Measurements from ENCODE around the gene SLCO1C1.
"Not testable (repeated sequence)": the region's sequence is repeated elsewhere in the genome, so short reads cannot be mapped to it uniquely, and the experiment has no call there.

SLCO1C1 gene

DNA sequence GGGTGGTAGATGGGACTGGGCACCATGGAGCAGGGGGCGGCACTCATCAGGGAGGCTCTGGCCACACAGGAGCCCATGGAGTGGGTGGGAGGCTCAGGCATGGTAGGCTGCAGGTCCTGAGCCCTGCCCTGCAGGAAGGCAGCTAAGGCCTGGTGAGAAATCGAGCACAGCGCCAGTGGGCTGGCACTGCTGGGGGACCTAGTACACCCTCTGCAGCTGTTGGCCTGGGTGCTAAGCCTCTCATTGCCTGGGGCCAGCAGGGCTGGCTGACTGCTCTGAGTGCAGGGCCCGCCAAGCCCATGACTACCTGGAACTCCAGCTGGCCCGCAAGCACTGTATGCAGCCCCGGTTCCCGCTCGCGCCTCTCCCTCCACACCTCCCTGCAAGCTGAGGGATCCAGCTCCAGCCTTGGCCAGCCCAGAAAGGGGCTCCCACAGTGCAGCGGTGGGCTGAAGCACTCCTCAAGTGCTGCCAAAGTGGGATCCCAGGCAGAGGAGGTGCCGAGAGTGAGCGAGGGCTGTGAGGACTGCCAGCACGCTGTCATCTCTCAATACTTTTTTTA, 88.7 kb downstream of the SLCO1C1 start:
- DNase-seq (ENCODE audit: extremely low spot score, insufficient read length, low read depth); FAIRE-seq: not testable (repeated sequence)

DNA sequence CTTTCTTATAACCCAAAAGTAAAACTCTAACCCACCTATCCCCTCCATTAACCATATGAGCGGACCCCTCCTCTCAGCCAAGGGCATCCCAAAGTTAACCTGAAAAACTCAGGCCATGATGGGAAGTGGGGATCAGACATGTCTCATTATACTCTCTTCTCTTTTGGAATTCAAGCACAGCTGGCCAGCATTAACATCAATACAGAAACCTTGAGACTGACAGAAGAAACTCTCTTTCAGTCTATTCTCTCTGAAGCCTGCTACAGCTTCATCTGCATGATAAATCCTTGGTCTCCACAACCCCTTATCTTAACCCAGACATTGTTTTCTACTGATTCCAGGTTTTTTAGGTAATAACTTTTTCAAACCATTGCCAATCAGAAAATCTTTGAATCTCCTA, 97.8 kb downstream of the SLCO1C1 start:
- DNase-seq (ENCODE audit: extremely low spot score, insufficient read length, low read depth): no peak
- FAIRE-seq: no peak

DNA sequence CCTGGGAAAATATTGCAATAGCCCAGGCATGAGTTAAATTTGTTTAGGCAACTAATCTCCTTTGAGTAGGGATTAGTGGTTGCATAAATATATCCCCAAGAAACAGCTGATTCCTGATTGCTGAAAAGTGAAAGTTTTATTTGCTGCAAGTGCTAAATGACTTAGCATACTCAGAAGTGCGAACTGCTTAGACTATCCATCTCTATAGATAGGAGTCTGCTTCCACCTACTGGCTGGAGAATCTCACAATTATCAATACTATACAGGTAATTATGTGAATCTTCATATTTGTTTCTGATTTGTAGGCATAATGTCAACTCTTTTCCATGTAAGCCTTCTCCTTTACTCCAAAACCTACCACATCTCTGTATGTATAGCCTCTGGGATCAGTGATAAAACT, 103.4 kb downstream of the SLCO1C1 start:
- DNase-seq (ENCODE audit: extremely low spot score, insufficient read length, low read depth): no peak
- no peak for FAIRE-seq

DNA sequence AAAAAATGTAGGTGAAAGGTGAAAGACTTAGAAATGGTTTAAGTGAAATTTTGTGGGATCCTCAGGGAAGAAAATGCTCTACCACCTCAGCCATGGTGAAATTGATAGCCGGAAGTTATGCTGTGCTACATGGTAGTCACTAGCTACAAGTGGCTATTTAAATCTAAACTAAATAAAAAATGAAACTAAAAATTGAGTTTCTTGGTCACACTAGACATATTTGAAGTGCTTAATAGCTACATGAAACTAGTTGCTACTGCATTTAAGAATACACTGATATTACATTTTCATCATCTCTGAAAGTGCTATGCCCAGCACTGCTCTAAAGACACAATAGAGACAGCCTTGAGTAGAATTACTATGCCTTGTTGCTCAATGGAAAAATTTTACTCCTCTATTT, 105.0 kb downstream of the SLCO1C1 start:
- no peak for FAIRE-seq
- no peak for DNase-seq (ENCODE audit: extremely low spot score, insufficient read length, low read depth)

DNA sequence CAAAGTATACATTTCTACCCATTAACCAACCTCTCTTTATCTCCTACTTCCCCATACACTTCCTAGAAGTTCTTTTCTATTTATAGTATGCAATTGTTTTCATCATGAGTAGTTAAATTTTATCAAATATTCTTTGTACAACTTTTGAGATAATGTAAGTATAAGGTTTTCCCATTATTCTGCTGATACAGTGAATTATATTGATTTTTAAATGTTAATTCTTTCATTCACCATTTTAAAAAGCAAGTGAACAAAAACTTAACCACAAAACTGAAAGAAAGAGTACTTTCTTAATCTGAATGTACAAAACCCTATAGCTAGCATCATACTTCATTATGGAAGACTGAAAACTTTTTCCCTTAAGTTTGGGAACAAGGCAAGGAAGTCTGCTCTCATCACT, 105.9 kb downstream of the SLCO1C1 start:
- DNase-seq (ENCODE audit: extremely low spot score, insufficient read length, low read depth): no peak

More for the DNA sequence above, 105.9 kb downstream of the SLCO1C1 start:
- FAIRE-seq: no peak

Data from GM18507 (cell line).